DMS153 treated with DMSO at 0.1 percent for 48 hours (cell line): ENCODE data around the gene EXOC4.
"Not testable (repeated sequence)": the region's sequence is repeated elsewhere in the genome, so short reads cannot be mapped to it uniquely, and the experiment has no call there.

ENCODE experiments used
- DNase-seq: peaks from one replicate; lab custom pipeline; 2025; ENCODE audit not compliant: unreplicated experiment; lab: John Stamatoyannopoulos, UW

Gene EXOC4

DNA sequence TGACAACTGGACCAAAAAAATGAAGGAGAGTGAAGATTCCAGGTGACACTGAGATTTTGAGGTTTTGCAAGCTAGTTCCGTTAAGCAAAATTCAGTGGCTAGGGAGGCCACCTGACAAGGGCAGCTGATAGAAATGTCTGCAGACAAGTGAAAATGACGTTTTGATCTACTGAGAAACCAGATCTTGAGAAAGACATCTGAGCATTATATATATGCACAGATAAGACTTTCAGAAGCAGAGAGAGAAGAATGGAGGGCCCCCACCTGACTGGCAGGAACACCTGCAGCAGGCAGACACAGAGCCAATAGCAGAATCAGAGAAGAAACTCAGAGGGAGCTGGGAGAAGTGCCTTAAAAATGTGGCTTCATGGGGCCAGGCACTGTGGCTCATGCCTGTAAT, 798.1 kb downstream of the EXOC4 start:
- no peak for DNase-seq

DNA sequence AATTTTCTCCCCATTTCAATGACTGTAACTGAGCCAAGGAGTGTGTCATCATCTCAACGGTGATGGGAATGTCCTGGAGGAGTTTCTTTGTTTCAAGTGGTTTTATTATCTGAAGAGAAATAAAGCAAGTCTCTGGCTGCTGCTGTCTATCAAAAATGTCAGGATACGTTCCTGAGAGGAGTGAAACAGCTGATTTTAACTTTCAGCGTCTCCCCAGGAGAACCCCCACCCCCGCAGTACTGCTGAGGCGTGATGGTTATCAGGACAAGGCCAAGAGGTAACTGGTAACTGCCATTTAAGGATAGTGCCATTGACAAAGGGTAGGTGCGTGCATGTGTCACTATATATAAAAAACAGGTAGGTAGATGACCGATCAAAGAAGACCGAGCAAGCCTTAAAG, 803.9 kb downstream of the EXOC4 start:
- DNase-seq: no peak

DNA sequence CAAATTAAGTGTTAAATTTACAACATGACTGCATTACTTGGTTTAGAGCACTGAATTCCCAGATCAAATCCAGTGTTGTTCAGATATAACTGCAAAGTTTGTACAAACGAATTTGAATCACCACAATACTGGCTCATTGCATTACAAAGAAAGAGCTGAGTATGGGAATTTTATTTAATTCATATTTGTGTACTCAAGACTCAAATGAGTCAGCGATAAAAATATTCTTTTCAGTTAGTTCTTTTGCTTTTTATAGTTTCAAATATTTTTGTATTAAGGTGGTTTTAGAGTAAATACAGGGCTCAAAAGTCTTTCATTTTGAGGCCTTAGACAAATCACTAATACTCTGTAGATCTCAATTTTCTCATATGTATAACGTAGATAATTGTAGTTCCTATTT, 805.6 kb downstream of the EXOC4 start:
- DNase-seq: no peak

DNA sequence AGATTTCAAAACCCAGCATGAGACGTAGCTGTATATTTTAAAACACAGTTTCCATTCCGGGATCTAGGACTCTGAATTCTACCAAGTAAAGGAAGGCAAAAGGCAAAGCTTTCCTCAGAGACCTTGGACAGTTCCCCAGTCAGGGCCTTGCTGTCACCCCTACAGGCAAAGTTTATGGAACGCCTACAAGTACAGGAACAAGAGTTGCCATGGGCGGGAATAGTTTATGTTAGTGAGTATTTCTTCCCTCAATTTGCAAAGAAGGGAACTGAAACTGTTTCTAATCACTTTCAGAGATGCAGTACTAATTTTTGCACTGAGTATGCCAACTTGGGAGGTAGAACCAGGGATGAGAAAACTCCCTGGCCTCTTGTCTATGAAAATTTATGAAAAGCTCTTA, 806.1 kb downstream of the EXOC4 start:
- no peak for DNase-seq

DNA sequence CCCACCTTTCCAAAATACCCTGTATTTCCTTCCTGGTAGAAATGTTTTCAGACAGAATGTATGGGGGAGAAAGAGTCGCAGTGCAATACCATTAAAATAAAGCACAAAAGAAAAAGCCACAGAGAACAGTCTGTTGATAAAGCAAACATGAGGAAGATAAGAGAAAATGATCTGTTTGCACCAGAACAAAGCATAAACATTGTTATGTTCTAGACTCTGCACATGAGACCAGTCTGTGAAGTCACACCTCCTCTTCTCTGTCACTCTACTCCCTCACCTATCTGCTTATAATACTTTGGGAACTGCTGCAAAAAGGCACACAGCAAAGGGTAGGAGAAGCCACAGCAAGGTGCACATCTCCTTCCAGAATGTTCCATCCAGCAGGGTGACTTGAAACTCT, 807.0 kb downstream of the EXOC4 start:
- DNase-seq: no peak

DNA sequence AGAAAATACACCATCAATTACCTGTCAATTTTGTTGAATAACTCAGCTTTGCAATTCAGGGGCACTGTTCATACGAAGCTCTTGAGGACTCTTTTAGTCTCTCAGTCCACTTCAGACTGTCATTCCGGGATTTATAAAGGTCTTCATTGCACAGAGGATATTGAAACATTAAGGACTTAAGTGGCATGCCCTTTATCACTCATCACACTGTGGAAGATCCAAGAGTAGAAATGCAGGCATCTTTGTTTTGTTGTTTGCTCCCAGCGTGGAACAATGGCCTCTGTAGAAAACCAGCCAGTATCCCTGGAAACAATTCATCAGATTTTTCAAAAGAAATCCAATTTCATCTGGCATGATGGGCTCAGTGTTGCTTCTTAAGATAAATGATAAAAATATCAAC, 808.0 kb downstream of the EXOC4 start:
- DNase-seq: no peak

DNA sequence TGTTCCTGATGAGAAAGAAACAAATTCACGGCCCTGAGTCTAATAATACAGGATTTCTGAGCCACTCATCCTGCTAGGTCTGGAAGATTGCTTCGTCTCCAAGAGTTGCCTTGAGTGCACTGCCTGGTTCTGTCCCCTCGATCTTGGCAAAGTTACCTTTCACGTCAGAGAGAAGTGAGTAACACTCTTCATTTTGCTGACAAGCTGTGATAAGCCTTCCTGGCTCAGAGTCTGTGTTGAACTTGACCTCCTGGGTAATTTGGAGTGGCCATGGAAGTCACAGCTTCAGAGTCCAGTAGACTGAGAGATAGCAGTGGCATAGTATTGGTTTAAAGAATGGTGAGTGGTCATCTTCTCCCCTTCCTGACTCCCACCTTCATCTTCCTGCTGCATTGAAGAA, 809.6 kb downstream of the EXOC4 start:
- no peak for DNase-seq

DNA sequence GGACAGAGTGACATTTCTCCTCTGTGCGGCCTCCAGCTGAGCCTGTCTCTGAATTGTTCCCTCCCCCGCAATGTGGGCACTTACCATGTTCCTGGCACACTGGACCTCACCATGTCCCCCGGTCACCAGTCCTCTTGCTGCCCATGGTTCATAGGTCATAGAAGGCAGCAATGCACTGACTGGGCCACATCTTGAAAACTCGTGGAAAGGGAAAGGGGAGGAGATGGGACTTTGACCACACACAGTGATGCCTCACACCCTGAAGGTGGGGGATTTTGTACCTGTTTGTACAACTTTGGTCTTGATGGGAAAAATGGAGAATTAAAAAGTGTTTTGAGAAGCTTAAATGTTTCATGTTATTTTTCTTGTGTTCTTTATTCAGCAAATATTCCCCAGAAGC, 812.5 kb downstream of the EXOC4 start:
- DNase-seq: no peak

DNA sequence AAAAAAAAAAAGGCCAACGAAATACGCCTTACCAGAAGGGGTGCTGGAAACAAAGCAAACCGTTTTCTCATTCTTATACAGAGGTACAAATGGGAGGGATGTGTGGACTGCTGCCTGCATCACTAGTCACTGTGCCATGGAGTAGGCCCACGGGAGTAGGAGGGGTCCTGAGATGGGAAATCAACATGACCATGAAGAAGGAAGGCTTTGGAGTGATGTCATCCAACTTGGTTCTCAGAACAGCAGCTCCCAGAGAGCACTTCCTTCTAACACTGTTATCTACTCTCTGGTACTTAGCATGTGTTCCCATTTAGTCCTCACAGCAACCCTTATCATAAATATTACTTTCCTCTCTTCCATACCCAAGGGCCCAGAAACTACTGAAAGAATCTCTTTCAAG, 814.3 kb downstream of the EXOC4 start:
- no peak for DNase-seq

DNA sequence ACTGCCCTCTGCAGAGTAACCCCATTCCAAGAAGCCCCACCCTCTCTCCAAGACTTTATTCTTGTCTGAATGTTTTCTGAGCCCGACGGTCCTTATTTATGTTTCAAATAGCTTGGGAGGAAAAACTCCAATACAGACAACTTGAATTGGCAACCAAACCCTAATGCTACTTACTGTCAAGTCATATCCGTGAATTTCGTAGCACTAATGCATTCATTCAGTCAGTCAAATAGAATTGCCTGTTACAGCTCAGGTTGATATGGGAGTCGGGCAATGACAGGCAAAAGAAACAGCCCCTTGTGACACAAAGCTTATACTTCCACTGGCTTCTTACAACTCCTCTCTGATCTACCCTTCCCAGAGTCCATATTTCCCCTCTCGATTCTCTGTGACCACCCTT, 815.8 kb downstream of the EXOC4 start:
- no peak for DNase-seq

DNA sequence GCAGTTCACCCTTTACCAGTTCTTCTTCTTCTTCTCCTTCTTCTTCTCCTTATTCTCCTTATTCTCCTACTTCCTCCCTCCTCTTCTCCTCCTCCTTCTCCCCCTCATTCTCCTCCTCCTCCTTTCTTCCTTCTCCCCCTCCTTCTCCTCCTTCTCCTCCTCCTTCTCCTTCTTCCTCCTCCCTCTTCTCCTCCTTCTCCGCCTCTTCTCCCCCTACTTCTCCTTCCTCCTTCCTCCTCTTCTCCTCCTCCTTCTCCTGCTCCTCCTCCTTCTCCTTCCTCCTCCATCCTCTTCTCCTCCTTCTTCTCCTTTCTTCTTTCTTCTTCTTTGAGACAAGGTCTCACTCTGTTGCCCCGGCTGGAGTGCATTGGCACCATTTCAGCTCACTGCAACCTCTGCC, 816.3 kb downstream of the EXOC4 start:
- no peak for DNase-seq

DNA sequence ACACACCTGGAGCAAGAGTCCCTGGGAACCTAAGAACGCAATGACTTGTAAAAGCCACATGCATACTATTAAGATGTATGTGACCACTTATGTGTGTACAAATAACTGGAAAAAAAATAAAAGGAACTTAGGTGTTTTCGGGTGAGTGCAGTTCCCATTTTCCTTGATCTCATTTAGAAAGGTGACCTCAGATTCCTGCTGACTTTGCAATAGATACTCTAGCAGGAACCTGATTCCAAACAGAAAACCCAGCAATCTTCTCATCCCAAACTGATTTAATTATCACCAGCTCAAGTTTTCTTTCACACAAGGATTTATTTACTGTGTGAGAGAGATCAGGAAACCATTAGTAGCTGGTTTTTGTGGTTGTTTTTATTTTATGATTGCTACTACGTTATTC, 817.8 kb downstream of the EXOC4 start:
- DNase-seq: no peak

DNA sequence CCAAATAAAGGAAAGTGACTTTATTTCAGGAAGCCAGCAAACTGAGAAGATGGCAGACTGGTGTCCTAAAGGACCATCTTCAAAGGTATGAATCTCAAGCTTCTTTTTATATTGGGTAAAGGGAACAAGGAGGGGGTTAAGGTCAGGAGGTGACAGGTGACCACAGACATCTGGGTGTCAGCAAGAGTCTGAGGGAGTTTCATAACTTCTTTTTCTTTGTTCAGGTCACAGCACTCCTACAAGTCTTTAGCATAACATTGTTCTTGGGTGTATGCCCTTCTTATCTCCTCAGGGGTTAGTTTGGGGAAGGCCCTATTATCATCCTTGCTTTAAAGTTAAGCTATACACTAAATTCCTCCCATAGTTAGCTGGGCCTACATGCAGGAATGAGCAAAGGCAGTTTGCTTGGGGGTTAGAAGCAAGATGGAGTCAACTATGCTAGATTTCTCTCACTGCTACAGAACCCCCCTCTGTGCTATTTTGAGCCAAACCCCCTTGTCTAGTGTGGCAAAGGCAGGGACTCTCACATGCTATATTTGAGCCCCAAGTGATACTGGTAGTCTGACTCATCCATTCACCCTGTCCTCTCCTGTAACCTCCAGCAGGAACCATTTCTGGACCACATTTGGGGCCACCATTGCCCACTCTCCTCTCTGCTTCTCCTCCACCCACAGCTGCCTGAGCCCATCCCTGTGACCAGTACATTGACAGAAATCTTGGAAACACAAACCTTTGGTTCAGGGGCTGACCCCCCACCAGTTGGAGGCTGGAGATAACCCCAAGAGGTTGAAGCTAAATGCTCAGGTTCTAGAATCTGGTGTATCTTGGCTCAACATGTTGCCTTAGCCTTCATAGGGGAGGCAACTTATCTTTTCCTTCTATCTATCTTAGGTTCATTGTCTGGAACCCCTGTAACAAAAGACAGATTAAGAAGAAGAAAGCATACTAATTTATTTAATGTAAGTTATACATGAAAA, 818.8 kb downstream of the EXOC4 start:
- no peak for DNase-seq

DNA sequence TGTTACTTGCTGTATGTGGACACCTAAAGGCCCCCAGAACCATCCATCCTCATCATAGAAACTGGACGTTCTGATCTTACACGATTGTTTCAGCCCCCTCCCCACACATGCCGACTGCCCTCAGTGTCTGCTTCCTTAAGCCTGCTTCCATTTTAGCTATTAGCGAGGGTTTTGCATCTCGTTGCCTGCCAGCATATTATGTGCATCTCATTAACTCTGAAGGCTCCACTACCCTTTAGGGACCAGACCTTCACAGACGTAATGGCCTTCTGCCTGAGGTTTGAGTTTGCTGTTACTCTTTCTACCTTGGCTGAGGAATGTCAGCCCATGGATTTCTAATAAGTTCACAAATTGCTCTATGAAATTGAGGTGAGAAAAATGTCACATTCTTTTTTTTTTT, 820.4 kb downstream of the EXOC4 start:
- DNase-seq: no peak

DNA sequence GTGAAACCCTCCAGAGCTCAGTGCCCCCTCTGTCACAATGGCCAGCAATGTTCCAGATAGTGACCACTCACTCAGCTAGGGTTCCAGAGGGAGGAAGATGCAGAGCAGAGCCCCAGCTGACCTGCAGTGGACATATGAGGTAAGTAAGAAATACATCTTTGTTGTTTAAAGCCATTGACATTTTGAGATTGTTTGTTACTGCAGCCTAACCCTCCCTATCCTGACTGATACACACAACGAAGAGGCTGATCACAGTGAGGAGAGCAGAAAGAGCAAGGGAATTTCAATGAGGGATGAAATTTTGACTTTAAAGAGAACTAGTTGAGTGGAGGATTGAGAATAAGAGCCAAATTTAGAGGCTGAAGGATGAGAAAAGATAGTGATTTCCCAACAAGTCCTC, 822.9 kb downstream of the EXOC4 start:
- no peak for DNase-seq

DNA sequence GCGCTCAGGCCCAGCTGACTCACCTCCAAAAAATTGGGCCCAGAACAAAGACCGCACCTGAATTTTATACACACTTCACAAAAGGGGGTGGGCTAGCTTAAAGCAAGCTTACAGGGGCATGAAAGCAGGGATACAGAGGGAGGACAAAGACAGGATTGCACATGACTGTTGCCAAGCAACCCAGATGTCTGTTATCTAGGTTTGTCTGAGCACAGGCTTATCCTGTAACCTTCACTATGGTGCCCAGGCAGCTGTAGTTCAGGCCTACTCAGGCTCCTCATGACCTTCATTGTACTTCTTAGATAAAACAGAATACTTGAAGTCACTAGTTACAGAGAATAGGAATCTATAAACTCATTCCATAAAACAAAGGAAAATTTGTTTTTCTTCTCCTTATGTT, 824.7 kb downstream of the EXOC4 start:
- not testable (repeated sequence) for DNase-seq

DNA sequence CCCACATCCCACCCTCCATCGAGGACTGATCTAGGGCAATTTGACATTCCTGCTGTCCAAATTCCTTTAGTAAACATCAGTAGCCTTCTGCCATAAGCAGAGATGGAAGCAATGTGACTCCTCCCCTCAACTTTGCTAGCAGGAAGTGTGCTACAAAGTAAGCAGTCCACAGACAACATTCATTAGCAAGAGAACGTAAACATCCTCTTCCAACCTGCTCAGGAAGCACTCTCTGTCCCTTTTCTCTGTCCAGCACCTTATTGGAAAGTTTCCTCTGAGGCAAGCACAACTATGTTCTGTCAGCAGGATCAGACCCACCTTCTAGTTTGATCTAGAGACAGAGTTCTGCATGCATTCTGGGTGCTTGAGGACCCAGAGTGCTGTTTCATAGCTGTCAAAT, 826.1 kb downstream of the EXOC4 start:
- DNase-seq: no peak

DNA sequence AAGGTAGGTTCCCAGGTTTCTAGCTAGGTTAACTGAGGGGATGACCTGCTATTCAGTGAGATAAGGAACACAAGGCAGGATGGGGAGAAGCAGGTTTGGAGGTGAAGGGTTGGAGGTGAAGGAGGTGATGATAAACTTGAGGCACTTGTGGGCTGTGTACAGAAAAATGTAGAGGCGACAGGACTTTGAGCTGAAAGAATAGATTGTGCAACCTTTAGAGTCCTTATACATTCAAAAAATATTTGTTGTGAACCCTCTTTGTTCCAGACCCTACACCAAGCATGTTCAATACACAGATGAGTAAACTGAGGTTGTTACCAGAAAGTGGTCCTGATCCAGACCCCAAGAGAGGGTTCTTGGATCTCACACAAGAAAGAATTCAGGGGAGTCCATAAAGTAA, 828.8 kb downstream of the EXOC4 start:
- DNase-seq: no peak

DNA sequence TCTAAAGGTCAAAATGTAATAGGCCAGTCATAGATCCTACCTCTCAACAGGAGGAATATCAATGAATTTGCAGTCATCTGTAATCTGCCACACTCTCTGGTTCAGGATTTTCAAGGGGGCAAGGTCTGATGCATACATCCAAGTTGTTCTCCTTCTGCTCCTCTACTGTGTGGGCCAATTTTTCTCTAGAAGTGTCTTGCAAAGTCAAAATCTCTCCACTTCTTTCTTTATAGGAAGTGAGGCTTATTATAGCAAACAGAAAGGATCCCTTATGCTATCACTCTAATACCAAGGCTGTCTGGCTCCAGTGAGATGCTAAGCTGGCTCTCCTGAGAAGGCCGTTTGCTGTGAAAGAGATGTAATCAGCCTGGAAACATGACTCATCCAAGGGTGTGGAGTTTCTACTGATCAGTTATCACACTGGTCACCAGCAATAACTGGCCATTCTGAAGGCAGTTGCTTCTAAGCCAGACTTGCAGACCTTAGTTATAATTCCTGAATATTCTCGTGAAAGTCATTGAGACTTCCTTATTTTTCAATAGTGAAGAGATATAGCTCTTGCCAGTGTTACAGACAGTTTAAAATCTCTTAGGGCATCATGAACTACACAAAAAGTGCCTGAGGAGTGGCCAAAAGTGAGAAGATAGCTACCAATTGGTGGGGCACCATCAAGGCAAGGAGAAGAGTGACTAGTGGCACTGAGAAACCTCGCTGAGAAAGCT, 831.0 kb downstream of the EXOC4 start:
- no peak for DNase-seq

DNA sequence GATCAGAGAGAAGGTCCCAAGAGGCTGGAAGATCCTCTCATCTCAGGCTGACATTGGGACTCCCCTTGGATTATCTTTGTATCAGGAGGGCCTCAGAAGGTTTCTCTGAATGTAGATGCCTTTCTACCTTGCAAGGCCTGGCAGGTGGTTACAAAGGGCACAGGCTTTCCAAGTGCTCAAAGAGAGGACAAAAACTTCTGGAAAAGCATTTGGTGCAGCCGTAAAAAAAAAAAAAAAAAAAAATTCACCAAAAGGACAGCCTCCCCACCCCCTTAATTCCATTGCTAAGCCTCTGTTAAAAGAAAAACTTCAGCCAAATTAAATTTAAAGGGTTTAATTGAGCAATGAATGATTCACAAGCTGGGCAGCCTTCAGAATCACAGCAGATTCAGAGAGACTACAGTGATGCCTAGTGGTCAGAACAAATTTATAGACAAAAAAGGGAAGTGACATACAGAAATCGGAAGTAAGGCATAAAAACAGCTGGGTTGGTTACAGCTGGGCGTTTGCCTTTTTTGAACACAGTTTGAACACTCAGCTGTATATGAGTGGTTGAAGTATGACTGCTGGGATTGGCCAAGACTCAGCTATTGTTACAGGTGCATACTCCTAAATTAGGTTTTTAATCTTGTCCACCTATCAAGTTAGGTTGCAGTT, 831.7 kb downstream of the EXOC4 start:
- no peak for DNase-seq

DNA sequence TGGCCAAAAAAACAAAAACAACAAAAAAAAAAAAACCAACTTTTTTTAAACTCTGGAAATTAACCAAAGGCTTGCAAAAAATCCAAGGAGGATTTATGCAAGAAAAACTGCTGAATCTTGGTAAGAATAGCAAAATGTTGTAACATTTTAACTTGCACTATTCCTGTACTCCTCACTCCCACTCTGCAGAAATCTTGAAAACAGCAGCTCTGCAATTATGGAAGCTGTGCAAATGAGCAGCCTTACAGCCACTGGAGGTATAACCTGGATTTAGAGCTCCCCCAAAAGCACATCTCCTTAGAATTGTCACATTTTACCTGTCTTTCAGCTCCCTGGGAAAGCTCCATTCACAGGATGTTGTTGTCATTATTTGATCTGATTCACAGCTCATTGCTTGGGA, 832.4 kb downstream of the EXOC4 start:
- DNase-seq: no peak
